Right lobe of liver (tissue), 6 donors: ENCODE results near the gene CDIPT. TPM values are rescaled to one million over a fixed set of nuclear protein-coding genes. Genes with fewer than 3 reads are reported as not detected.
"Not testable (repeated sequence)": the region's sequence is repeated elsewhere in the genome, so short reads cannot be mapped to it uniquely, and the experiment has no call there.

Source experiments
- ATAC-seq, 4 donors: fragments of 200-7000 bp; cut with Tn5 transposase; one replicate each; pipeline ENCODE4 v1.9.1; 2020; ENCODE audit warnings: mild to moderate bottlenecking in 4 of 4, moderate library complexity in 4 of 4
- DNase-seq, 3 donors: peaks; one replicate each; pipeline ENCODE4 v3.0.0-alpha.2; 2020
- H3K27ac ChIP-seq, 3 donors: fragments of 200-600 bp; one replicate each; pipeline ENCODE4 v1.8.0; 2022
- H3K27me3 ChIP-seq, 2 donors: fragments of 200-600 bp; one replicate each; pipeline ENCODE4 v1.8.0; 2022
- H3K36me3 ChIP-seq, 4 donors: fragments of 200-600 bp; sonication (generic) in 1 of 4; one replicate each; pipeline versions ENCODE4 v1.5.1 to v1.8.0; 2017 to 2022; ENCODE audit warnings: control low read depth in 1 of 4
- H3K4me1 ChIP-seq, 4 donors: fragments of 200-600 bp; sonication (generic) in 1 of 4; one replicate each; pipeline versions ENCODE4 v1.5.1 to v1.8.0; 2017 to 2022; ENCODE audit warnings: control low read depth in 1 of 4
- H3K4me3 ChIP-seq, 3 donors: fragments of 200-600 bp; one replicate each; pipeline ENCODE4 v1.8.0; 2022
- H3K9me3 ChIP-seq, 4 donors: fragments of 200-600 bp; sonication (generic) in 1 of 4; one replicate each; pipeline versions ENCODE4 v1.5.1 to v1.8.0; 2017 to 2022; ENCODE audit warnings: control low read depth in 1 of 4
- POLR2A ChIP-seq: fragments of 450-650 bp; IDR thresholded peaks from one replicate; pipeline ENCODE4 v1.6.1; 2017; ENCODE audit warnings: antibody characterized with exemption, mild to moderate bottlenecking
- WGBS: methylation state at CpG from one replicate; pipeline ENCODE4 v1.1.6; 2018; ENCODE audit warnings: low coverage, low lambda C conversion rate; ENCODE audit not compliant: insufficient coverage; ENCODE audit errors: missing lambda C conversion rate; 5-methylcytosine and 5-hydroxymethylcytosine counted together
- intact Hi-C, 2 donors: fragments of 100-400 bp; cut with DNase I; formaldehyde crosslinking; loops; one replicate each; pipeline versions ENCODE4 v1.11.2 to v1.14.1; 2022
- long read RNA-seq: library from polyadenylated mRNA; unstranded; transcript quantifications from one replicate; pipeline ENCODE4 v2.0.0, GENCODE V29; 2019
- total RNA-seq, 6 experiments: library from RNA; depleted of rRNA in 2 of 6; stranded (reverse); fragments of >200 nt in 2 of 6; fragmentation: NEBNext Ultra II Directional in 3 of 6; extraction: Animal tissue kit (Norgen Biotek cat#: 25700) in 3 of 6; gene quantifications; one replicate each; pipeline versions ENCODE4 v1.1.0 to v1.2.4, GENCODE V29; 2016 to 2023
- TF ChIP-seq, protein P1 (sequence below), 4 donors: fragments of 200-600 bp in 3 of 4; fragments of 450-650 bp in 1 of 4; IDR thresholded peaks; one replicate each; pipeline versions ENCODE4 v1.5.1 to v1.8.0; 2016 to 2022; ENCODE audit warnings: antibody characterized with exemption in 4 of 4, mild to moderate bottlenecking in 2 of 4
- donor health status: DM: no; HTN: yes; CAD: no.
- donor health status: DM: no; HTN: no; CAD: no.
- donor health status: DM: no; HTN: no; CAD: no.
- donor health status: DM: no; HTN: yes; CAD: no.
- donor health status: DM: no; HTN: yes; CAD: no.

The CDIPT gene, protein sequence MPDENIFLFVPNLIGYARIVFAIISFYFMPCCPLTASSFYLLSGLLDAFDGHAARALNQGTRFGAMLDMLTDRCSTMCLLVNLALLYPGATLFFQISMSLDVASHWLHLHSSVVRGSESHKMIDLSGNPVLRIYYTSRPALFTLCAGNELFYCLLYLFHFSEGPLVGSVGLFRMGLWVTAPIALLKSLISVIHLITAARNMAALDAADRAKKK
- 10 to 100 TPM; 35.1 to 96.6 (median 58.2) TPM for total RNA-seq
- long read RNA-seq, partial matches to known transcripts = 0 of 4 reads
- long read RNA-seq, other reads (novel, unspliced or antisense) = 3 of 4 reads

DNA sequence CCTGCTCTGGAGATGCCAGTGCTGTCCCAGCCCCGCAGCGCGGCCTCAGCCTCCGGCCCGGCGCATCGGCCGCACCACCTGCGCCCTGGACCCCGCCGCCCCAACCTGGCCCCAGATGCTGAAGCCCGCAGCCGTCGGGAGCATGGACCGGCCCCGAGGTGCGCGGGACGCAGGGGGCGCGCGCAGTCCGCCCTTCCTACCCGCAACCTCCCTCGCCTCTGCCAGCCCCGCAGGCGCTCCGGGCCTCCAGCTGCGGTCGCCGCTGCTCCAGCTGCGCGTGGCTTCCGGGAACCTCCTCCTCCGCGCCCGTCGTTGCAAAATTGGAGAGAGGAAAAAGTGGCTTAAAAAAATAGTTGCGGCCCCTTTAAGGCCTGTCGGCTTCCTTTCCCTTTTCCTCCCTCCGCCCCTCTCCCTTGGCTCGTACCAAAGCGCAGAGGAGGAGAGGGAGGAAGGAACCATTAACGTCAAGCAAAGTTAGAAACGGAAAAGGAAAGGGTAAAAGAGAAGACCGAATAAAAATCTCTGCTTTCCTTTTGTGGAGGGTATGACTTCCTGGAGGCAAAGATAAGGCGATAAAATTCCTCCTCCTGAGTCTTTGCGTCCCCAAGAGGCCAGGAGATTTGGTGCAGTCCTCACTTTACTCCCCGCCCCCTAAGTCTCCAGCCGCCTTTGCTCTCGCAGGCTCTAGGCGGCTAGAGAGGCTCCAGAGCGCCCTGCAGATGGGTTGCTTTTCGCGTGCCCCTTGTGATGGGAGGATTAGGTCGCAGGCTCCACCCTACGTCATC is at the start of gene CDIPT:
TSS of gene CDIPT (minus strand) at position 343 of the 785 bp plus-strand sequence. CDS start 369 bp downstream, outside the sequence.
- WGBS = 0% methylated on average over 25 of the region's 57 CpGs
- Histone ChIP-seq H3K27me3 (no peaks in the 10 kb centered on the region), H3K27ac (peak within 1 kb of the TSS; percentile 96 to 100 (median 99)), H3K4me1 (peaks cover 0 to 30% (median 12%) of the 10 kb centered on the region in 4 donors), H3K9me3 (no peaks in the 10 kb centered on the region), H3K4me3 (peak within 1 kb of the TSS; percentile 93 to 99 (median 99)), H3K36me3 (peaks cover 4 to 12% (median 12%) of the 10 kb centered on the region in 4 donors)
- intact Hi-C loops = no loop called here
- ATAC-seq = peak; percentile 92 to 95 (median 93)
- peak; percentile 93 to 95 (median 94) for DNase-seq
- TF ChIP-seq, protein P1, sequence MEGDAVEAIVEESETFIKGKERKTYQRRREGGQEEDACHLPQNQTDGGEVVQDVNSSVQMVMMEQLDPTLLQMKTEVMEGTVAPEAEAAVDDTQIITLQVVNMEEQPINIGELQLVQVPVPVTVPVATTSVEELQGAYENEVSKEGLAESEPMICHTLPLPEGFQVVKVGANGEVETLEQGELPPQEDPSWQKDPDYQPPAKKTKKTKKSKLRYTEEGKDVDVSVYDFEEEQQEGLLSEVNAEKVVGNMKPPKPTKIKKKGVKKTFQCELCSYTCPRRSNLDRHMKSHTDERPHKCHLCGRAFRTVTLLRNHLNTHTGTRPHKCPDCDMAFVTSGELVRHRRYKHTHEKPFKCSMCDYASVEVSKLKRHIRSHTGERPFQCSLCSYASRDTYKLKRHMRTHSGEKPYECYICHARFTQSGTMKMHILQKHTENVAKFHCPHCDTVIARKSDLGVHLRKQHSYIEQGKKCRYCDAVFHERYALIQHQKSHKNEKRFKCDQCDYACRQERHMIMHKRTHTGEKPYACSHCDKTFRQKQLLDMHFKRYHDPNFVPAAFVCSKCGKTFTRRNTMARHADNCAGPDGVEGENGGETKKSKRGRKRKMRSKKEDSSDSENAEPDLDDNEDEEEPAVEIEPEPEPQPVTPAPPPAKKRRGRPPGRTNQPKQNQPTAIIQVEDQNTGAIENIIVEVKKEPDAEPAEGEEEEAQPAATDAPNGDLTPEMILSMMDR (IDR thresholded peaks at IDR 0.05) = peak; percentile 39 to 75 (median 50)
- peak; percentile 56 for TF ChIP-seq POLR2A

DNA sequence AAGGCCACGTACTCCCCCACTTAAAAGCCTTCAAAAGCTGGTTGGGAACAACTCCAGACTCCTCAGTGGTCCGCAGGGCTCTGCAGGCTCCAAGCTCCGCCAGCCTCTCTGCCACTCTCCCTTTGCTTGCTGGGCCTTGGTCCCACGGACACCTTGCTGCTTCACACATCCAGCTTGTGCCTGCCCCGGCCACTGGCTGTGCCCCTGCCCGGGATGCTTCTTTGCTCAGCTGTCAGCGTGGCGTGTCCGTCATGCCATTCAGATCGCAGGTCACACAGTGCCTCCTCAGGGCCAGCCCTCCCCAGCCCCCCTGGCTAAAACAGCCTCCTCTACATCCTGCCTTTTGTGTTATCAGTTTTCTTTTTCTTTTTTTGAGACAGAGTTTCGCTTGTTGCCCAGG is 49.1 kb upstream of the CDIPT start:
- Histone ChIP-seq H3K27me3 (no peaks in the 10 kb centered on the region), H3K4me3 (no peak overlapping the region), H3K36me3 (no peaks in the 10 kb centered on the region), H3K27ac (no peak overlapping the region), H3K4me1 (no peaks in the 10 kb centered on the region), H3K9me3 (no peaks in the 10 kb centered on the region)
- intact Hi-C loops = no loop called here
- no peak for DNase-seq
- peak in 1 of 4 donors; percentile 35 for ATAC-seq
- TF ChIP-seq POLR2A = no peak
- TF ChIP-seq, protein P1 (IDR thresholded peaks at IDR 0.05) = no peak
- WGBS = 90% methylated on average over 4 of the region's 11 CpGs

DNA sequence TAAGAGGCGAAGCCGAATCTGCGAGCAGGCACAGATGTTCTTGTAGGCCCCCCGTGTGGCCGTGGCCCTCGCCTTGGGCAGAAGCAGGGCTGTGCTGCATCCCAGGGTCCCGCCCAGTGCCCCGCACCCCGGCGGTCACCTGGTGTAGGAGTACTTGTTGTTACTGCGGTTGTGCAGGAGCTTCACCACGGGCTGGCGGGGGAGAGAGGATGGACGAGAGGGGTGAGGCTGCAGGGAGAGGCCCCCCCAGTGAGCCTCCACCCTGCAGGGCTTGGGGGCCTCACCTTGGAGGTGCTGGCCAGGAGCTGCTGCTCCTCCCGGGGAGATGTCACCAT is 48.6 kb upstream of the CDIPT start:
- Histone ChIP-seq H3K4me1 (no peaks in the 10 kb centered on the region), H3K36me3 (no peaks in the 10 kb centered on the region), H3K9me3 (no peaks in the 10 kb centered on the region), H3K27ac (no peak overlapping the region), H3K27me3 (no peaks in the 10 kb centered on the region), H3K4me3 (no peak overlapping the region)
- ATAC-seq = no peak
- no CpG with 5 or more reads among the region's 15 CpGs for WGBS
- no peak for TF ChIP-seq POLR2A
- TF ChIP-seq, protein P1 (IDR thresholded peaks at IDR 0.05) = no peak
- intact Hi-C loops = no loop called here
- no peak for DNase-seq

DNA sequence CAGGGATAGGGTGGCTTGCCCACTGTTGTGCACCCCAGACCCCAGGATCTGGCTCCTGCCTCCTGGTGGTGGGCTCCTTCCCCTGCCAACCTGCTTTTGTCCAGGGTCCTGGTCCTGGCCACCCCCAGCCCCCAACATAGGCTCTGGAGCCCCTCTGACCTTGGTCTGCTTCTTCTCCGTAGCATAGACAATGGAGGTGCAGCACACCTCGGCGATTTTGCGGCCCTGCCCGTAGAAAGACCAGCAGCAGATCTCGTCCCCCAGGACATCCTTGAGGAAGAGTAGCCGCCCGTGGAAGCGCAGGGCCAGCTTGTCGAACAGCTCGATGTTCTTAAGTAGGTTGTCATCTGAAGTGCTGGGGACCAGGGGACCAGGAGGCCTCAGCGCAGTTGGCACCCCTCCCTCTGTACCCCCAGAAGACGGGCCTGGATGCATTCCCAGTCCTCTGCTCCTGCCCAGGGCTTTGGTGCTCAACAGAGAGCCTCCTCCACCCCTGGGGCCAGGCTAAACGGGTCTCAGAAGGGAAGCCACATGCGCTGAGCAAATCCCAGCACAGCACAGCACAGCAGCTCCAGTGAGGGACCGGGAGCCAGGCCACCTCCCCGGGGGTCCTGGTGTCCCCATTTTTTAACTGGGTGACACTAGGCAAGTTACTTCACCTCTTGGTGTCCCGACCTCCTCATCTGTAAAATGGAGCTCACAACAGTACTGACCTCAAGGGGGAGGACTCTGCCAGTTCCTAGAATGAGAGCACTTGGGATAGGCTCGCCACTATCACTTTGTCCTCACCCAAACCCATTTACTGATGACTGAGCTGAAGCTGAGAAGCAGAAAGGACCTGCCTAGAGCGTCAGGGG is 48.0 kb upstream of the CDIPT start:
- Histone ChIP-seq H3K4me3 (no peak overlapping the region), H3K27ac (no peak overlapping the region), H3K27me3 (no peaks in the 10 kb centered on the region), H3K36me3 (no peaks in the 10 kb centered on the region), H3K9me3 (no peaks in the 10 kb centered on the region), H3K4me1 (no peaks in the 10 kb centered on the region)
- intact Hi-C loops = no loop called here
- no peak for DNase-seq
- peak in 1 of 4 donors; percentile 36 for ATAC-seq
- TF ChIP-seq, protein P1 (IDR thresholded peaks at IDR 0.05) = no peak
- no peak for TF ChIP-seq POLR2A
- 80% methylated on average over 1 of the region's 20 CpGs for WGBS

DNA sequence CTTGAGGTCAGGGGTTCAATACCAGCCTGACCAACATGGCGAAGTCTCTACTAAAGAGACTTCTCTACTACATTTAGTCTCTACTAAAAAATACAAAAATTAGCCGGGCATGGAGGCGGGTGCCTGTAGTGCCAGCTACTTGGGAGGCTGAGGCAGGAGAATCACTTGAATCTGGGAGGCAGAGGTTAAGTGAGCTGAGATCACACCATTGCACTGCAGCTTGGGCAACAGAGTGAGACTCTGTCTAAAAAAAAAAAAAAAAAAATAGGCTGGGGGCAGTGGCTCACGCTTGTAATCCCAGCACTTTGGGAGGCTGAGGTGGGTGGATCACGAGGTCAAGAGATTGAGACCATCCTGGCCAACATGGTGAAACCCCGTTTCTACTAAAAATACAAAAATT is 46.8 kb upstream of the CDIPT start:
- H3K4me3 ChIP-seq, H3K36me3 ChIP-seq, H3K27me3 ChIP-seq, intact Hi-C loops, ATAC-seq, DNase-seq, H3K27ac ChIP-seq, H3K9me3 ChIP-seq, H3K4me1 ChIP-seq: not testable (repeated sequence)
- WGBS = 70% methylated on average over 6 of the region's 6 CpGs
